GM19193 (cell line): ENCODE measurements around the gene SCCPDH.

Experiments
- POLR2A ChIP-seq: IDR thresholded peaks from 4 replicates; pipeline ENCODE4 v1.6.1; 2011; ENCODE audit not compliant: insufficient read depth, insufficient read length; ENCODE audit errors: extremely low read depth

Gene SCCPDH

GRCh38 chr1:246695136-246695535 is 29.1 kb upstream of the SCCPDH start:
- TF ChIP-seq POLR2A: no peak

GRCh38 chr1:246695666-246696065 is 28.5 kb upstream of the SCCPDH start:
- TF ChIP-seq POLR2A: no peak

GRCh38 chr1:246698466-246699094 is 25.6 kb upstream of the SCCPDH start:
- TF ChIP-seq POLR2A: no peak

DNA sequence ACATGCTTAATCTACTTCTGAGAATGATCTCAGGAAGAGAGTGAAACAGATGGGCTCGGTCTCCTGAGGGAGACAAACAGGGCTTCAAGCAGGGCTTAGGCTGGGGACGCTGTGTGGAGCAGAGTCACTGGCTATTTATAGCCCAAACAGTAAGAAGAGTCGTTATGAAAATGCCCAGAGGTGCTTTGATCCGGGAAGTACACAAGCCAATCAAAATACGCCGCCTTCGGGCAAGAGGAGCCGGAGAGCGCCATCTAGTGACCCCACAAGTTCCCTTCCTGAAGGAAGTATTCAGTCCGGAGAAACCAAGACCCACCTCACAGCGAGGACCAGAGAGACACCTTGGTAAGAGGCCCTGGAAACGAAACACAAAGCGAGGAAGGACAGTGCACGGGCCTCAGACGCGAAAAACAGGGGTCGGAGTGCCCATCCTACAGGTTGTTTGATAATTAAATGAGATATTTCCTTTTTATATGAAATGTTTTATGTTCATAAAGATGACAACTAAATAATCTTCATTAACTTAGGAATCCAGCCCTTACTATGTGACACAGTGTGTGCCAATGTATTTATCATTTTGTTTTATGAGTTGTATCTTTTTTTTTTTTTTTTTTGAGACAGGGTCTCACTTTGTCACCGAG is 25.0 kb upstream of the SCCPDH start:
- TF ChIP-seq POLR2A: no peak

DNA sequence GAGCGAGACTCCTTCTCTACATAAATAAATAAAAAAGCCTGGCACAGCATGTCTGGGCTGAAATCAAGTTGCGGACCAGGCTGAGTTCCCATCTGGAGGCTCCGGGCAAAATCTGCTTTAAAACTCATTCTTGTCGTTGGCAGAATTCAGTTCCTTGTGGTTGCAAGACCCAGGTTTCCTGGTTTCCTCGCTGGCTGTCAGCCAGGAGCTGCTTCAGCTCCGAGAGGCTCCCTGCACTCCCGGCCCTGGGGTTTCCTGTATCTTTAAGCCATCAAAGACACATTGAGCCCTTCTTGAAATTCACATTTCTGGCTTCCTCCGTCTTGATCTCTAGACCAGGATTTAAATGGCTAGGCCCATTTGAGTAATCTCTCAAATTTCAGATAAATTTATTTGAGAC is 20.6 kb upstream of the SCCPDH start:
- no peak for TF ChIP-seq POLR2A

DNA sequence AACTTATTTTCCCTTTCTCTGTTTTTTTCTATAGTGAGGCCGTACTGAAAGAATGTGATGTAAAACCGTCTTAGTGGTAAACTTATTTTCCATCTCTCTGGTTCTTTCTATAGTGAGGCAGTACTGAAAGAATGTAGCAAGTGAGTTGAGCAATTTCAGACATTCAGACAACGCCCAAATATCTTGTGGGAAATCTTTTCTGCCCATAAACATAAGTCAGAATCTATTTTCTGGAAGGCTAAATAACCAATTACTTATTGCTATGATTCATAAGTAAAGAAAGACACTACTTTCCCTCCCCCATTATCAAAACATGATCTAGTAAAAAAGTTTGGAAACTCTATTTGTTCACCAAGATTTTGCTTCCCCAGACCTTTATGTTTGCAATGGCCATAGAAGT is 18.8 kb upstream of the SCCPDH start:
- TF ChIP-seq POLR2A: no peak

DNA sequence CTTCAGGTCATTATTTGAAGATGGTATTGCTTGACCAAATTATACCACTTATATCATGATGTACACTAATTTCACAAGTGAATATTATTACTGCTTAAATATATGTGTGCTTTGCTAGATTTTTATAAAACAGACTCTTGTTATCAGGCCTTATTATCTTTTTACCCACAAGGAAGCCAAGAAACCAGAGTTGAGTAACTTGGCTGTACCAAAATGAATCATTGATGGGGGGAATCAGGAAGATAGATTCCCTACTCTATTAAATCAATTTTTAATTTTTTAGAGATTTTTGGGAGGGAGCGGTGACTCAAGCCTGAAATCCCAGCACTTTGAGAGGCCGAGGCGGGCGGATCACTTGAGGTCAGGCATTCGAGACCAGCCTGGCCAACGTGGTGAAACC is 16.0 kb upstream of the SCCPDH start:
- no peak for TF ChIP-seq POLR2A

DNA sequence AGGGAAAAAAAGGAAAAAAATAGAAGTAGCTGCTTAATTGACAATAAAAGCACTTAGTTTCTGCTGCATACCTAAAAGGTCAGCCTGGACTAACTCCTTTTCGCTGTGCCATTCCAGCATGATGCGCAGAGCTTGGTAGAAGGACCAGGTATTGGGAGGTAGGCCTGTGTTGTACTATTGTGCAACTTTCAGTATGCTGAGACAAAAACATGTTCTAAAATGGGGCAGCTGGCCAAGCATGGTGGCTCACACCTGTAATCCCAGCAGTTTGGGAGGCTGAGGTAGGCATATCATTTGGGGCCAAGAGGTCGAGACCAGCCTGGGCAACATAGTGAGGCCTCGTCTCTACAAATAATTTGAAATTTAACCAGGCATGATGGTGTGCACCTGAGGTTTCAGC is 15.0 kb upstream of the SCCPDH start:
- no peak for TF ChIP-seq POLR2A

- TF ChIP-seq POLR2A: no peak
Measured at GRCh38 chr1:246709835-246710234, 14.4 kb upstream of the SCCPDH start.

- no peak for TF ChIP-seq POLR2A
Measured at GRCh38 chr1:246711548-246712003, 12.6 kb upstream of the SCCPDH start.

- no peak for TF ChIP-seq POLR2A
Measured at GRCh38 chr1:246722720-246723119, 1.5 kb upstream of the SCCPDH start.

DNA sequence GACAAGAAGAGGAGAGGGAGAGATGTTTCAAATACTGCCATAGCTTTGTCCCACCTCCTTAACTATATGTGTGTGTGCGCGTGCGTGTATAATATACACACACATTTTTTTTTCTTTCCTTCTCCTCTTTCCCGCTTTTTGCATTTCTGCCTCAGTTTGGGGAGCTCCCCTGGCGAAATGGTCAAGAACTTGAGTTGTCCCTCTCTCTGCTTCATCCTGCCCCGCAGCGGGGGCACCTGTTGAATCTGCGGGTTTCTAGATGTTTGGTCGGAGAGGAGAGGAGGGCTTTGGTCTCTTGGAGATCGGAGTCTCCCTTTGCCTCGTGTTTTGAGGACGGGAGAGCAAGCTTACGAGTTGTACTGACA is 504 bp downstream of the SCCPDH start:
- no peak for TF ChIP-seq POLR2A

- TF ChIP-seq POLR2A: no peak
Measured at GRCh38 chr1:246725191-246725590, 982 bp downstream of the SCCPDH start.

DNA sequence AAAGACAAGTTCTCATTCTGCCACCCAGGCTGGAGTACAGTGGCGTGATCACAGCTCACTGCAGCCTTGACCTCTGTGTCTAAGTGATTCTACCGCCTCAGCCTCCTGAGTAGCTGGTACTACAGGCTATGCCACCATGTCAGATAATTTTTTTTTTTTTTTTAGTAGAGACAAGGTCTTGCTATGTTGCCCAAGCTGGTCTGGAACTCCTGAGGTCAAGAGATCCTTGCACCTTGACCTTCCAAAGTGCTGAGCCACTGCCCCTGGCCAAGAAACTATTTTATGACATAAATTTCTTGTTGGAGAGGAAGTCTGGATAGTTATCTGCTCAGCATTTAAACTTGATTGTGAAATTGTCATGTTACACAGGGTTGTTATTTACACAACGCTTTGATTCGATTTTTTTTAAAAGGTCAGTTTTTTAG is 2.1 kb downstream of the SCCPDH start:
- TF ChIP-seq POLR2A: no peak

- TF ChIP-seq POLR2A: no peak
Measured at GRCh38 chr1:246726881-246727280, 2.7 kb downstream of the SCCPDH start.

DNA sequence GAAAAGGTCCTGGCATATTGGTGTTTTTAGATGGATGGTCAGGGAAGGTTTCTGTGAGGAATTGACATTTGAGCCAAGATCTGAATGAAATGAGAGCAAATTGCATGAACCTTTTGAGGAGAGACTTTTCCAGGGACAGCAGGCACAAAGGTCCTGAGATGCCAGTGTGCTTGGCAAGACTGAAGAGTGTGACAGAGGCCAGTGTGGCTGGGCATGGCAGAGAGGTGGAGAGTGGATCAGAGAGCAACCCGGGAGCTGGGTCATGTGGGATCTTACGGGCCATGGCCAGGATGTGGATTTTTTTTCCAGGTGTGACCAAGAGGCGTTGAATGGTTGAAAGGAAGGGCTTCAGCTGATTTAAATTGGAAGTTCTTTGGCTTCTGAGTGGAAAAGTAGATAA is 3.4 kb downstream of the SCCPDH start:
- TF ChIP-seq POLR2A: no peak
